ENCODE results near the gene NACC1. TPM values are rescaled to one million over a fixed set of nuclear protein-coding genes. Genes with fewer than 3 reads are reported as not detected.

The NACC1 gene
- total and polyA plus RNA-seq, 2 of the 13 experiments (the other 11 are each of a cell fraction or from before 2014, with no cell fraction given), result 31.8 to 42.3 TPM

- TF ChIP-seq THRA (CRISPR knock-in tag; IDR thresholded peaks at IDR 0.05; ENCODE audit: borderline replicate concordance) (peak; percentile 52), ZNF430 (CRISPR knock-in tag; IDR thresholded peaks at IDR 0.05) (peak; percentile 18; the same call in 1 of the 2 replicates), MAFK (conservative IDR thresholded peaks at IDR 0.05 in 1 of 2, IDR thresholded peaks at IDR 0.05 in 1 of 2; ENCODE audit: low read length in 2 of 2) (no peak), ZFY (CRISPR knock-in tag; IDR thresholded peaks at IDR 0.05) (peak; percentile 47; the same call in 1 of the 2 replicates), ZNF7 (CRISPR knock-in tag; IDR thresholded peaks at IDR 0.05) (no peak), SRSF9 (IDR thresholded peaks at IDR 0.05; ENCODE audit: borderline replicate concordance, insufficient read depth, low read depth, low read length, poor library complexity, severe bottlenecking) (no peak), KLF6 (CRISPR knock-in tag; IDR thresholded peaks at IDR 0.05) (no peak; the same call in 1 of the 2 replicates), TRIM24 (CRISPR knock-in tag; IDR thresholded peaks at IDR 0.05) (no peak), HNRNPH1 (optimal IDR thresholded peaks at IDR 0.05; ENCODE audit: low read depth, low read length) (no peak), HMGA1 (CRISPR knock-in tag; conservative IDR thresholded peaks at IDR 0.05) (no peak), CENPX (CRISPR knock-in tag; IDR thresholded peaks at IDR 0.05) (no peak), ZNF503 (CRISPR knock-in tag; IDR thresholded peaks at IDR 0.05) (peak; percentile 81; the same call in 1 of the 2 replicates), ZNF280B (CRISPR knock-in tag; IDR thresholded peaks at IDR 0.05; ENCODE audit: borderline replicate concordance) (peak; percentile 67; the same call in 1 of the 2 replicates), ZNF17 (CRISPR knock-in tag; IDR thresholded peaks at IDR 0.05) (no peak), ATF2 (CRISPR knock-in tag; IDR thresholded peaks at IDR 0.05) (peak; percentile 23), ZZZ3 (CRISPR knock-in tag; IDR thresholded peaks at IDR 0.05; ENCODE audit: borderline replicate concordance) (no peak), XBP1 (CRISPR knock-in tag; IDR thresholded peaks at IDR 0.05) (no peak), ZNF558 (CRISPR knock-in tag; IDR thresholded peaks at IDR 0.05; ENCODE audit: borderline replicate concordance) (no peak), HCFC1 (IDR thresholded peaks at IDR 0.05; ENCODE audit: low read depth, low read length) (no peak), NAIF1 (CRISPR knock-in tag; IDR thresholded peaks at IDR 0.05; ENCODE audit: borderline replicate concordance) (peak; percentile 38; the same call in 1 of the 2 replicates), ZNF75D (CRISPR knock-in tag; IDR thresholded peaks at IDR 0.05; ENCODE audit: borderline replicate concordance) (no peak), SP2 (CRISPR knock-in tag; IDR thresholded peaks at IDR 0.05) (no peak; the same call in 1 of the 2 replicates), ESRRA (CRISPR knock-in tag; IDR thresholded peaks at IDR 0.05; ENCODE audit: low read depth) (no peak), RAD21 (CRISPR knock-in tag; IDR thresholded peaks at IDR 0.05) (no peak)
These were observed 46.5 kb downstream of the NACC1 start (continued) for GRCh38 chr19:13164343-13165161.

Data from HepG2 (cell line).